Neural cell (in vitro differentiated cells): ENCODE results near the gene ID4. TPM values are rescaled to one million over a fixed set of nuclear protein-coding genes. Genes with fewer than 3 reads are reported as not detected.

Experiments
- H2AFZ ChIP-seq: fragments of 200-600, 300-800 bp; sonication (generic), shearing (Covaris generic); 2 replicates; pipeline ENCODE4 v1.6.0; 2014; ENCODE audit warnings: low read depth, mild to moderate bottlenecking, antibody characterized with exemption, low read length, moderate library complexity
- H3F3A ChIP-seq: fragments of 200-600 bp; shearing (Covaris generic); 2 replicates; pipeline ENCODE4 v1.6.1; 2016; ENCODE audit warnings: mild to moderate bottlenecking, moderate library complexity, mixed read lengths, antibody characterized with exemption, low read length; ENCODE audit not compliant: insufficient read depth, poor library complexity, severe bottlenecking
- H3K27ac ChIP-seq: fragments of 200-600, 300-800 bp; sonication (generic), shearing (Covaris generic); 2 replicates; pipeline ENCODE4 v1.5.1; 2014; ENCODE audit warnings: mild to moderate bottlenecking, low read length, moderate library complexity
- H3K27me3 ChIP-seq: fragments of 300-800, 200-600 bp; sonication (generic), shearing (Covaris generic); 2 replicates; pipeline ENCODE4 v1.6.0; 2014; ENCODE audit warnings: mild to moderate bottlenecking, low read depth, low read length, moderate library complexity; ENCODE audit not compliant: insufficient read depth
- H3K36me3 ChIP-seq: fragments of 300-800, 200-600 bp; sonication (generic), shearing (Covaris generic); 2 replicates; pipeline ENCODE4 v1.5.1; 2014; ENCODE audit warnings: mild to moderate bottlenecking, antibody characterized with exemption, low read length, moderate library complexity; ENCODE audit not compliant: insufficient read depth
- H3K4me2 ChIP-seq: fragments of 300-800, 200-600 bp; sonication (generic), shearing (Covaris generic); 2 replicates; pipeline ENCODE4 v1.6.0; 2014; ENCODE audit warnings: mild to moderate bottlenecking, low read length
- H3K4me3 ChIP-seq: fragments of 300-800, 200-600 bp; sonication (generic), shearing (Covaris generic); 2 replicates; pipeline ENCODE4 v1.5.1; 2014; ENCODE audit warnings: mild to moderate bottlenecking, low read length, moderate library complexity
- H3K79me2 ChIP-seq: fragments of 200-600 bp; shearing (Covaris generic); replicated peaks from 2 replicates; pipeline ENCODE4 v1.6.0; 2014; ENCODE audit warnings: mild to moderate bottlenecking, low read length, moderate library complexity; ENCODE audit not compliant: insufficient read depth
- H3K9ac ChIP-seq: fragments of 300-800, 200-600 bp; sonication (generic), shearing (Covaris generic); 2 replicates; pipeline ENCODE4 v1.6.1; 2016; ENCODE audit warnings: mild to moderate bottlenecking, low read length, mixed read lengths
- H3K9me2 ChIP-seq: fragments of 200-600 bp; shearing (Covaris generic); 2 replicates; pipeline ENCODE4 v1.6.1; 2016; ENCODE audit warnings: mild to moderate bottlenecking, low read length, mixed read lengths; ENCODE audit not compliant: insufficient read depth
- H3K9me3 ChIP-seq: fragments of 200-600, 300-800 bp; sonication (generic), shearing (Covaris generic); 2 replicates; pipeline ENCODE4 v1.6.1; 2016; ENCODE audit warnings: mild to moderate bottlenecking, mixed run types, low read length, moderate library complexity, mixed read lengths
- H4K20me1 ChIP-seq: fragments of 200-600 bp; shearing (Covaris generic); 2 replicates; pipeline ENCODE4 v1.6.1; 2016; ENCODE audit warnings: mild to moderate bottlenecking, mixed run types; ENCODE audit not compliant: insufficient read depth
- CTCF ChIP-seq: fragments of 450-650 bp; IDR thresholded peaks from 2 replicates; pipeline ENCODE4 v1.5.1; 2014; ENCODE audit warnings: antibody characterized with exemption, mild to moderate bottlenecking, moderate library complexity; ENCODE audit not compliant: poor library complexity, severe bottlenecking
- EP300 ChIP-seq: fragments of 450-650 bp; conservative IDR thresholded peaks from 2 replicates; pipeline ENCODE4 v1.6.1; 2014; ENCODE audit warnings: antibody characterized with exemption, mild to moderate bottlenecking, moderate library complexity; ENCODE audit not compliant: poor library complexity, severe bottlenecking
- EZH2 ChIP-seq: fragments of 200-600, 300-800 bp; shearing (Covaris generic), sonication (generic); IDR thresholded peaks from 2 replicates; pipeline ENCODE4 v1.6.1; 2014; ENCODE audit warnings: antibody characterized with exemption, low read length, borderline replicate concordance, mild to moderate bottlenecking; ENCODE audit not compliant: insufficient read depth, poor library complexity, severe bottlenecking
- MXI1 ChIP-seq: fragments of 450-650 bp; conservative IDR thresholded peaks from 2 replicates; pipeline ENCODE4 v1.6.1; 2014; ENCODE audit warnings: antibody characterized with exemption, mild to moderate bottlenecking; ENCODE audit not compliant: poor library complexity, severe bottlenecking
- POLR2AphosphoS5 ChIP-seq: IDR thresholded peaks from 2 replicates; pipeline ENCODE4 v1.6.1; 2012
- RAD21 ChIP-seq: fragments of 450-650 bp; conservative IDR thresholded peaks from 2 replicates; pipeline ENCODE4 v1.6.1; 2014; ENCODE audit warnings: antibody characterized with exemption, mild to moderate bottlenecking, moderate library complexity
- REST ChIP-seq: IDR thresholded peaks from 2 replicates; pipeline ENCODE4 v1.6.1; 2012; ENCODE audit warnings: borderline replicate concordance
- SMC3 ChIP-seq: fragments of 450-650 bp; conservative IDR thresholded peaks from 2 replicates; pipeline ENCODE4 v1.6.1; 2014; ENCODE audit warnings: antibody characterized with exemption, mild to moderate bottlenecking, moderate library complexity; ENCODE audit not compliant: poor library complexity
- TAF1 ChIP-seq: IDR thresholded peaks from 2 replicates; pipeline ENCODE4 v1.6.1; 2012; ENCODE audit warnings: low read depth
- polyA plus RNA-seq: library from polyadenylated mRNA; depleted of rRNA; stranded (reverse); fragments of >200 nt; gene quantifications from 2 replicates; pipeline ENCODE4 v1.2.3, GENCODE V29; 2014

ID4 gene
- polyA plus RNA-seq, 1 donor from 2014 or later: 506 TPM

- Histone ChIP-seq H3K9ac (peak overlapping the region; percentile 97), H3K4me2 (peak overlapping the region; percentile 85), H3K9me3 (no peaks in the 10 kb centered on the region), H3K4me3 (peak overlapping the region; percentile 89), H3F3A (peaks cover 12% of the 10 kb centered on the region), H3K9me2 (no peaks in the 10 kb centered on the region), H3K36me3 (peaks cover 3% of the 10 kb centered on the region), H3K27me3 (no peaks in the 10 kb centered on the region), H3K79me2 (peaks cover 85% of the 10 kb centered on the region), H3K27ac (peak overlapping the region; percentile 94), H2AFZ (no peak overlapping the region), H4K20me1 (peaks cover 21% of the 10 kb centered on the region)
- TF ChIP-seq SMC3 (no peak), POLR2AphosphoS5 (no peak), EZH2 (no peak), EP300 (no peak), MXI1 (no peak)
Observed at GRCh38 chr6:19839788-19840187, 2.6 kb downstream of the ID4 start.

- Histone ChIP-seq H3K9me3 (no peaks in the 10 kb centered on the region), H3K4me2 (peak overlapping the region; percentile 85), H3K9me2 (no peaks in the 10 kb centered on the region), H3K27me3 (no peaks in the 10 kb centered on the region), H3F3A (peaks cover 12% of the 10 kb centered on the region), H3K27ac (peak overlapping the region; percentile 94), H4K20me1 (peaks cover 21% of the 10 kb centered on the region), H3K9ac (peak overlapping the region; percentile 97), H3K36me3 (peaks cover 3% of the 10 kb centered on the region), H2AFZ (no peak overlapping the region), H3K4me3 (peak overlapping the region; percentile 89), H3K79me2 (peaks cover 85% of the 10 kb centered on the region)
- TF ChIP-seq RAD21 (no peak), REST (no peak), MXI1 (peak; percentile 64), POLR2AphosphoS5 (peak; percentile 42), CTCF (no peak), EZH2 (no peak), EP300 (no peak), TAF1 (no peak), SMC3 (peak; percentile 43)
Observed at GRCh38 chr6:19841181-19841580, 4.0 kb downstream of the ID4 start.
